H1 (cell line): ENCODE data around the gene HS6ST3. TPM values are rescaled to one million over a fixed set of nuclear protein-coding genes. Genes with fewer than 3 reads are reported as not detected.

Experiments used
- CTCF ChIA-PET: fragments of 300-600 bp; sonication (Branson Sonifier 250); formaldehyde crosslinking; loops from one replicate; lab custom pipeline; 2021; ENCODE audit not compliant: partially characterized antibody; lab: Charles Lee
- POLR2A ChIA-PET: fragments of 300-600 bp; sonication (Branson Sonifier 250); formaldehyde crosslinking; loops from one replicate; lab custom pipeline; 2021; ENCODE audit warnings: inconsistent platforms; ENCODE audit not compliant: partially characterized antibody; lab: Charles Lee
- DNase-seq, 2 experiments: peaks; one replicate each; pipeline versions ENCODE4 v3.0.0 to v3.0.0-alpha.2; 2010 to 2022; ENCODE audit warnings: low spot score in 2 of 2, low read depth in 1 of 2, mixed read lengths in 1 of 2
- FAIRE-seq: peaks from 2 replicates; lab custom pipeline; 2011; peaks lifted over from hg19 to GRCh38; lab: Jason Lieb, UNC
- H2AFZ ChIP-seq: 2 replicates; pipeline ENCODE4 v1.8.1; 2012; ENCODE audit warnings: low read length, inconsistent platforms
- H2AK5ac ChIP-seq: 2 replicates; pipeline ENCODE4 v1.6.1; 2013; ENCODE audit warnings: low read depth, low read length
- H2BK120ac ChIP-seq: replicated peaks from 2 replicates; pipeline ENCODE3; 2013; ENCODE audit warnings: low read depth, low read length, inconsistent platforms
- H2BK12ac ChIP-seq: 2 replicates; pipeline ENCODE4 v1.6.1; 2013; ENCODE audit warnings: low read depth, low read length
- H2BK15ac ChIP-seq: 2 replicates; pipeline ENCODE4 v1.6.1; 2013; ENCODE audit warnings: low read length
- H2BK20ac ChIP-seq: 2 replicates; pipeline ENCODE4 v1.6.1; 2013; ENCODE audit warnings: low read length
- H2BK5ac ChIP-seq: 2 replicates; pipeline ENCODE4 v1.6.1; 2013; ENCODE audit warnings: low read depth, low read length
- H3K14ac ChIP-seq: 2 replicates; pipeline ENCODE4 v1.6.1; 2013; ENCODE audit warnings: inconsistent platforms; ENCODE audit not compliant: insufficient read length
- H3K18ac ChIP-seq: 2 replicates; pipeline ENCODE4 v1.6.1; 2013; ENCODE audit warnings: low read length; ENCODE audit errors: extremely low read depth
- H3K23ac ChIP-seq: 2 replicates; pipeline ENCODE4 v1.6.1; 2013; ENCODE audit warnings: inconsistent platforms; ENCODE audit not compliant: insufficient read length
- H3K23me2 ChIP-seq: 2 replicates; pipeline ENCODE4 v1.6.1; 2013; ENCODE audit warnings: low read depth, low read length
- H3K27ac ChIP-seq: 2 replicates; pipeline ENCODE4 v1.6.1; 2011; ENCODE audit warnings: low read depth, low read length, inconsistent platforms
- H3K27me3 ChIP-seq, 4 experiments: replicated peaks in 1 of 4; 1 replicate in 1 of 4; 2 replicates in 3 of 4; pipeline versions ENCODE4 v1.6.1 to v1.8.1; 2011 to 2013; ENCODE audit warnings: low read length in 3 of 4, mild to moderate bottlenecking in 3 of 4, inconsistent platforms in 2 of 4, mixed read lengths in 2 of 4, moderate library complexity in 1 of 4; ENCODE audit not compliant: control insufficient read depth in 3 of 4, insufficient read depth in 3 of 4; ENCODE audit errors: extremely low read depth in 1 of 4
- H3K36me3 ChIP-seq, 4 experiments: 2 replicates each; pipeline versions ENCODE4 v1.6.1 to v1.8.1; 2011 to 2013; ENCODE audit warnings: mild to moderate bottlenecking in 4 of 4, low read length in 3 of 4, moderate library complexity in 2 of 4, control low read depth in 1 of 4, inconsistent platforms in 1 of 4; ENCODE audit not compliant: insufficient read depth in 4 of 4, control insufficient read depth in 2 of 4
- H3K4ac ChIP-seq: replicated peaks from 2 replicates; pipeline ENCODE3; 2013; ENCODE audit warnings: low read length, low read depth, mixed read lengths, inconsistent platforms; ENCODE audit not compliant: insufficient read length
- H3K4me1 ChIP-seq, 4 experiments: replicated peaks in 1 of 4; 1 replicate in 1 of 4; 2 replicates in 3 of 4; pipeline versions ENCODE4 v1.6.1 to v1.8.1; 2011 to 2013; ENCODE audit warnings: low read length in 3 of 4, inconsistent platforms in 2 of 4, mixed read lengths in 1 of 4; ENCODE audit not compliant: insufficient read depth in 4 of 4, control insufficient read depth in 3 of 4
- H3K4me2 ChIP-seq, 2 experiments: 2 replicates each; pipeline versions ENCODE4 v1.6.1 to v1.8.1; 2011 to 2013; ENCODE audit warnings: low read depth in 2 of 2, low read length in 2 of 2, control low read depth in 1 of 2, inconsistent platforms in 1 of 2, mild to moderate bottlenecking in 1 of 2; ENCODE audit not compliant: insufficient read depth in 1 of 2
- H3K4me3 ChIP-seq, 4 experiments: fragments of 200-600, 300-600 bp in 1 of 4; sonication (generic), shearing (Covaris generic), sonication (Bioruptor Twin) in 1 of 4; 2 replicates each; pipeline versions ENCODE4 v1.5.1 to v1.8.1; 2011 to 2016; ENCODE audit warnings: low read length in 4 of 4, low read depth in 3 of 4, control low read depth in 2 of 4, inconsistent platforms in 2 of 4, mild to moderate bottlenecking in 2 of 4, mixed read lengths in 1 of 4, moderate library complexity in 1 of 4; ENCODE audit not compliant: insufficient read depth in 2 of 4; ENCODE audit errors: extremely low read depth in 1 of 4
- H3K56ac ChIP-seq: replicated peaks from 2 replicates; pipeline ENCODE3; 2013; ENCODE audit warnings: low read depth, mild to moderate bottlenecking, mixed read lengths, low read length, inconsistent platforms; ENCODE audit not compliant: insufficient read length
- H3K79me1 ChIP-seq: 2 replicates; pipeline ENCODE4 v1.6.1; 2013; ENCODE audit warnings: low read depth, low read length, control low read depth
- H3K79me2 ChIP-seq, 2 experiments: 2 replicates each; pipeline versions ENCODE4 v1.6.1 to v1.8.1; 2012 to 2013; ENCODE audit warnings: low read length in 2 of 2, mild to moderate bottlenecking in 2 of 2, inconsistent platforms in 1 of 2; ENCODE audit not compliant: insufficient read depth in 2 of 2, control insufficient read depth in 1 of 2
- H3K9ac ChIP-seq, 4 experiments: replicated peaks in 1 of 4; 1 replicate in 1 of 4; 2 replicates in 3 of 4; pipeline versions ENCODE4 v1.6.1 to v1.8.1; 2011 to 2013; ENCODE audit warnings: low read depth in 3 of 4, low read length in 3 of 4, control low read depth in 2 of 4, mild to moderate bottlenecking in 2 of 4, moderate library complexity in 2 of 4, inconsistent platforms in 1 of 4; ENCODE audit errors: extremely low read depth in 1 of 4
- H3K9me3 ChIP-seq, 2 experiments: 2 replicates each; pipeline versions ENCODE4 v1.6.1 to v1.8.1; 2012 to 2013; ENCODE audit warnings: mild to moderate bottlenecking in 2 of 2, moderate library complexity in 2 of 2, control low read depth in 1 of 2, inconsistent platforms in 1 of 2, low read depth in 1 of 2, low read length in 1 of 2, mixed read lengths in 1 of 2; ENCODE audit not compliant: insufficient read depth in 2 of 2
- H4K20me1 ChIP-seq, 2 experiments: replicated peaks in 1 of 2; 2 replicates each; pipeline versions ENCODE3 to v1.8.1; 2011 to 2013; ENCODE audit warnings: inconsistent platforms in 2 of 2, low read length in 2 of 2, mild to moderate bottlenecking in 1 of 2; ENCODE audit not compliant: insufficient read depth in 2 of 2, control insufficient read depth in 1 of 2
- H4K5ac ChIP-seq: 2 replicates; pipeline ENCODE4 v1.6.1; 2013; ENCODE audit warnings: low read length, low read depth, mixed read lengths, inconsistent platforms; ENCODE audit not compliant: insufficient read length
- H4K8ac ChIP-seq: 2 replicates; pipeline ENCODE4 v1.8.0; 2013; ENCODE audit warnings: mild to moderate bottlenecking, moderate library complexity, low read length, inconsistent platforms; ENCODE audit not compliant: insufficient read depth; ENCODE audit errors: extremely low read depth
- H4K91ac ChIP-seq: replicated peaks from 2 replicates; pipeline ENCODE3; 2013; ENCODE audit warnings: low read length, mixed read lengths, inconsistent platforms; ENCODE audit not compliant: insufficient read length
- CBX5 ChIP-seq: fragments of 300-800, 300-1000 bp; sonication (generic); IDR thresholded peaks from 2 replicates; pipeline ENCODE4 v1.7.1; 2016; ENCODE audit warnings: antibody characterized with exemption, low read length, low read depth
- CHD2 ChIP-seq: IDR thresholded peaks from 2 replicates; pipeline ENCODE4 v1.6.1; 2012; ENCODE audit warnings: low read length, improper control_type of control experiment
- EGR1 ChIP-seq: IDR thresholded peaks from 2 replicates; pipeline ENCODE4 v1.6.1; 2011; ENCODE audit warnings: low read depth, low read length, borderline replicate concordance
- KDM4A ChIP-seq: IDR thresholded peaks from one replicate; pipeline ENCODE4 v1.7.1; 2012; ENCODE audit warnings: low read depth, mild to moderate bottlenecking, moderate library complexity, low read length, inconsistent platforms; ENCODE audit not compliant: severe bottlenecking
- MAFK ChIP-seq: IDR thresholded peaks from 2 replicates; pipeline ENCODE4 v1.6.1; 2012; ENCODE audit warnings: low read depth, mild to moderate bottlenecking, improper control_type of control experiment, low read length
- NANOG ChIP-seq: IDR thresholded peaks from 2 replicates; pipeline ENCODE4 v1.6.1; 2011; ENCODE audit warnings: low read length, low read depth, mild to moderate bottlenecking, inconsistent platforms; ENCODE audit not compliant: insufficient read depth, poor library complexity, severe bottlenecking
- RBBP5 ChIP-seq: IDR thresholded peaks from 2 replicates; pipeline ENCODE4 v1.7.1; 2012; ENCODE audit warnings: low read depth, mild to moderate bottlenecking, inconsistent platforms, low read length, moderate library complexity, borderline replicate concordance
- RXRA ChIP-seq: IDR thresholded peaks from 2 replicates; pipeline ENCODE4 v1.6.1; 2011; ENCODE audit warnings: low read depth, mild to moderate bottlenecking, low read length, moderate library complexity; ENCODE audit not compliant: insufficient read depth
- SIN3A ChIP-seq, 2 experiments: IDR thresholded peaks in 1 of 2; conservative IDR thresholded peaks in 1 of 2; 2 replicates each; pipeline ENCODE4 v1.6.1; 2011 to 2012; ENCODE audit warnings: low read length in 2 of 2, improper control_type of control experiment in 1 of 2, low read depth in 1 of 2, mild to moderate bottlenecking in 1 of 2
- SRF ChIP-seq: IDR thresholded peaks from 2 replicates; pipeline ENCODE4 v1.6.1; 2011; ENCODE audit warnings: mild to moderate bottlenecking, low read depth, low read length, moderate library complexity
- TEAD4 ChIP-seq: IDR thresholded peaks from 2 replicates; pipeline ENCODE4 v1.6.1; 2012; ENCODE audit warnings: low read depth, low read length, inconsistent platforms, mixed read lengths
- ZNF274 ChIP-seq: IDR thresholded peaks from 2 replicates; pipeline ENCODE4 v1.7.0; 2012; ENCODE audit warnings: low read length, borderline replicate concordance; ENCODE audit errors: extremely low read depth
- WGBS, 2 experiments: shearing (Covaris generic) in 1 of 2; methylation state at CpG; one replicate each; pipeline versions ENCODE4 v1.1.6 to v1.1.7; 2013 to 2015; ENCODE audit warnings: low lambda C conversion rate in 2 of 2, mixed read lengths in 2 of 2, inconsistent platforms in 1 of 2, low coverage in 1 of 2, missing lambda C conversion rate in 1 of 2; ENCODE audit not compliant: insufficient replicate concordance in 2 of 2, insufficient coverage in 1 of 2, insufficient read length in 1 of 2; ENCODE audit errors: extremely low coverage in 1 of 2, missing lambda C conversion rate in 1 of 2; 5-methylcytosine and 5-hydroxymethylcytosine counted together
- polyA plus RNA-seq, 7 experiments: library from polyadenylated mRNA; depleted of rRNA in 3 of 7; stranded (reverse) in 5 of 7; unstranded in 2 of 7; fragments of >200 nt in 5 of 7; fragments of 200-250 nt in 2 of 7; gene quantifications; 1 replicate in 5 of 7; 2 replicates in 1 of 7; 4 replicates in 1 of 7; pipeline versions ENCODE4 v1.2.1 to v1.2.3, GENCODE V29; 2011 to 2013; ENCODE audit warnings: missing spikeins in 2 of 7, mixed read lengths in 2 of 7
- total RNA-seq: library from RNA; stranded (reverse); fragmentation: NEBNext Ultra II Directional; extraction: Animal tissue kit (Norgen Biotek cat#: 25700); gene quantifications from 2 replicates; pipeline ENCODE4 v1.2.1, GENCODE V29; 2021
- TF ChIP-seq, protein P1 (sequence below): IDR thresholded peaks from 2 replicates; pipeline ENCODE4 v1.6.1; 2012; ENCODE audit warnings: low read length, inconsistent platforms

HS6ST3 gene
- total and polyA plus RNA-seq, 2 of the 8 experiments (the other 6 are each of a cell fraction or from before 2014, with no cell fraction given), result 0.45 to 1.2 TPM

DNA sequence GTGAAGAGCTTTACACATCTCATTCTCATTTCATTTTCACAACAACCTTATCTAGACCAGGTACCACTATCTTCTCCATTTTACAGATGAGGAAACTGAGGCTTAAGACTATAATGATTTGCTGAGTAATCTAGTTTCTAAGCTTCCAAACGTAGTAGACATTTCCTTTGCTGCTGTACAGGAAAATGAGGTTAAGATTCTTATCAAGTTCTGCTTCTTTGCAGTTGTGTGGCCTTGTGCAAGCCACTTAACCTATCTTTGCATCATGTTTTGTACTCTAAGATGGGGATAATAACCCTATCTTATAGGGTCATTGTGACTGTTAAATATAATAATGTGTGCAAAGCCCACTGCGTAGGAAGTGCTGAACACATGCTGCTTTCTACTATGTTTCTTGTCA, 307.9 kb downstream of the HS6ST3 start:
- H3K79me2 ChIP-seq, result no peaks in the 10 kb centered on the region
- no peak overlapping the region for H2BK15ac ChIP-seq
- H3K79me1 ChIP-seq, result no peaks in the 10 kb centered on the region
- H3K56ac ChIP-seq, result no peak overlapping the region
- H3K23me2 ChIP-seq, result peaks cover 3% of the 10 kb centered on the region; the same call in 1 of the 2 replicates
- H2BK120ac ChIP-seq, result no peak overlapping the region
- no peak overlapping the region for H3K4me2 ChIP-seq
- no peak overlapping the region for H3K27ac ChIP-seq
- no peak overlapping the region for H2AK5ac ChIP-seq
- no peak overlapping the region for H3K18ac ChIP-seq
- H4K20me1 ChIP-seq, result no peaks in the 10 kb centered on the region
- H4K5ac ChIP-seq, result no peak overlapping the region
- H2BK20ac ChIP-seq, result no peak overlapping the region
- CTCF ChIA-PET, result no interaction called here
- 90% methylated on average over 2 of the region's 2 CpGs; no CpG with 5 or more reads in 1 of the 2 experiments for WGBS, 2 experiments
- H3K14ac ChIP-seq, result no peak overlapping the region
- no peaks in the 10 kb centered on the region for H3K4me1 ChIP-seq
- H4K8ac ChIP-seq, result no peak overlapping the region
- no peak overlapping the region for H4K91ac ChIP-seq
- no peaks in the 10 kb centered on the region for H3K27me3 ChIP-seq
- H3K4ac ChIP-seq, result no peak overlapping the region
- no peak overlapping the region for H3K9ac ChIP-seq
- H3K4me3 ChIP-seq, result no peak overlapping the region
- H2BK5ac ChIP-seq, result no peak overlapping the region
- no peaks in the 10 kb centered on the region for H3K36me3 ChIP-seq
- H3K9me3 ChIP-seq, result no peaks in the 10 kb centered on the region
- POLR2A ChIA-PET, result no interaction called here
- H2AFZ ChIP-seq, result no peak overlapping the region
- no peak overlapping the region for H2BK12ac ChIP-seq
- DNase-seq (no peak), FAIRE-seq (no peak)
- no peak overlapping the region for H3K23ac ChIP-seq
- TF ChIP-seq, protein P1, sequence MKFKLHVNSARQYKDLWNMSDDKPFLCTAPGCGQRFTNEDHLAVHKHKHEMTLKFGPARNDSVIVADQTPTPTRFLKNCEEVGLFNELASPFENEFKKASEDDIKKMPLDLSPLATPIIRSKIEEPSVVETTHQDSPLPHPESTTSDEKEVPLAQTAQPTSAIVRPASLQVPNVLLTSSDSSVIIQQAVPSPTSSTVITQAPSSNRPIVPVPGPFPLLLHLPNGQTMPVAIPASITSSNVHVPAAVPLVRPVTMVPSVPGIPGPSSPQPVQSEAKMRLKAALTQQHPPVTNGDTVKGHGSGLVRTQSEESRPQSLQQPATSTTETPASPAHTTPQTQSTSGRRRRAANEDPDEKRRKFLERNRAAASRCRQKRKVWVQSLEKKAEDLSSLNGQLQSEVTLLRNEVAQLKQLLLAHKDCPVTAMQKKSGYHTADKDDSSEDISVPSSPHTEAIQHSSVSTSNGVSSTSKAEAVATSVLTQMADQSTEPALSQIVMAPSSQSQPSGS, result no peak
- no peak for TF ChIP-seq ZNF274
- no peak for TF ChIP-seq RBBP5
- no peak for TF ChIP-seq RXRA
- TF ChIP-seq KDM4A, result no peak
- no peak for TF ChIP-seq CBX5
- TF ChIP-seq CHD2, result no peak
- TF ChIP-seq NANOG, result no peak
- TF ChIP-seq MAFK, result no peak
- no peak for TF ChIP-seq TEAD4
- TF ChIP-seq SRF, result no peak
- TF ChIP-seq EGR1, result no peak
- TF ChIP-seq SIN3A (conservative IDR thresholded peaks at IDR 0.05 in 1 of 2, IDR thresholded peaks at IDR 0.05 in 1 of 2; ENCODE audit: low read depth in 1 of 2, low read length in 2 of 2), result no peak
